ENCODE measurements around the gene PHKB. TPM values are rescaled to one million over a fixed set of nuclear protein-coding genes. Genes with fewer than 3 reads are reported as not detected.

Gene PHKB
- polyA plus RNA-seq, 1 donor (not counting 4 experiments of a cell fraction or from before 2014, with no cell fraction given), result 71.7 TPM

- H3K36me3 ChIP-seq (ENCODE audit: control insufficient read depth in 2 of 2, extremely low read depth in 1 of 2, insufficient read depth in 2 of 2, low read length in 2 of 2), result no peaks in the 10 kb centered on the region
- H3K4me3 ChIP-seq (ENCODE audit: control insufficient read depth in 2 of 3, extremely low read depth in 1 of 3, insufficient read depth in 2 of 3, low read depth in 1 of 3, low read length in 3 of 3), result no peak overlapping the region
- no peak for DNase-seq (ENCODE audit: low read depth, low spot score)
- no peak for FAIRE-seq
- dilution Hi-C loops (cut with MboI; ENCODE audit: extremely low pct_ligation_motif_present, low sequenced_read_pairs), result no loop called here
- H4K20me1 ChIP-seq (ENCODE audit: control insufficient read depth, extremely low read depth, insufficient read depth, low read length), result no peaks in the 10 kb centered on the region
- H2AFZ ChIP-seq (ENCODE audit: control insufficient read depth, low read length), result no peak overlapping the region
- TF ChIP-seq EZH2 (IDR thresholded peaks at IDR 0.05; ENCODE audit: low read length), result no peak
- TF ChIP-seq, protein P1, sequence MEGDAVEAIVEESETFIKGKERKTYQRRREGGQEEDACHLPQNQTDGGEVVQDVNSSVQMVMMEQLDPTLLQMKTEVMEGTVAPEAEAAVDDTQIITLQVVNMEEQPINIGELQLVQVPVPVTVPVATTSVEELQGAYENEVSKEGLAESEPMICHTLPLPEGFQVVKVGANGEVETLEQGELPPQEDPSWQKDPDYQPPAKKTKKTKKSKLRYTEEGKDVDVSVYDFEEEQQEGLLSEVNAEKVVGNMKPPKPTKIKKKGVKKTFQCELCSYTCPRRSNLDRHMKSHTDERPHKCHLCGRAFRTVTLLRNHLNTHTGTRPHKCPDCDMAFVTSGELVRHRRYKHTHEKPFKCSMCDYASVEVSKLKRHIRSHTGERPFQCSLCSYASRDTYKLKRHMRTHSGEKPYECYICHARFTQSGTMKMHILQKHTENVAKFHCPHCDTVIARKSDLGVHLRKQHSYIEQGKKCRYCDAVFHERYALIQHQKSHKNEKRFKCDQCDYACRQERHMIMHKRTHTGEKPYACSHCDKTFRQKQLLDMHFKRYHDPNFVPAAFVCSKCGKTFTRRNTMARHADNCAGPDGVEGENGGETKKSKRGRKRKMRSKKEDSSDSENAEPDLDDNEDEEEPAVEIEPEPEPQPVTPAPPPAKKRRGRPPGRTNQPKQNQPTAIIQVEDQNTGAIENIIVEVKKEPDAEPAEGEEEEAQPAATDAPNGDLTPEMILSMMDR (optimal IDR thresholded peaks at IDR 0.05 in 1 of 3, IDR thresholded peaks at IDR 0.05 in 1 of 3, conservative IDR thresholded peaks at IDR 0.05 in 1 of 3; ENCODE audit: extremely low read depth in 1 of 3, insufficient read depth in 2 of 3, low read length in 3 of 3), result no peak
- no peaks in the 10 kb centered on the region for H3K9me1 ChIP-seq (ENCODE audit: control insufficient read depth, extremely low read depth, insufficient read depth, low read length)
- peaks cover 13% of the 10 kb centered on the region for H3K4me1 ChIP-seq (ENCODE audit: control insufficient read depth, extremely low read depth, insufficient read depth, low read length)
- H3K27me3 ChIP-seq (ENCODE audit: control insufficient read depth, extremely low read depth, insufficient read depth, low read length), result no peaks in the 10 kb centered on the region
- no peaks in the 10 kb centered on the region for H3K9me3 ChIP-seq (ENCODE audit: control insufficient read depth, low read depth, low read length)
- no peak overlapping the region for H3K4me2 ChIP-seq (ENCODE audit: control insufficient read depth, extremely low read depth, insufficient read depth, low read depth, low read length)
- H3K9ac ChIP-seq (ENCODE audit: control insufficient read depth, extremely low read depth, insufficient read depth, low read length), result no peak overlapping the region
- H3K79me2 ChIP-seq (ENCODE audit: control insufficient read depth, insufficient read depth, low read length), result peaks cover 24% of the 10 kb centered on the region
- peak overlapping the region; percentile 53 for H3K27ac ChIP-seq (ENCODE audit: control insufficient read depth, insufficient read depth, low read length)
Measured at GRCh38 chr16:47476654-47477345, 15.7 kb downstream of the PHKB start.

DNA sequence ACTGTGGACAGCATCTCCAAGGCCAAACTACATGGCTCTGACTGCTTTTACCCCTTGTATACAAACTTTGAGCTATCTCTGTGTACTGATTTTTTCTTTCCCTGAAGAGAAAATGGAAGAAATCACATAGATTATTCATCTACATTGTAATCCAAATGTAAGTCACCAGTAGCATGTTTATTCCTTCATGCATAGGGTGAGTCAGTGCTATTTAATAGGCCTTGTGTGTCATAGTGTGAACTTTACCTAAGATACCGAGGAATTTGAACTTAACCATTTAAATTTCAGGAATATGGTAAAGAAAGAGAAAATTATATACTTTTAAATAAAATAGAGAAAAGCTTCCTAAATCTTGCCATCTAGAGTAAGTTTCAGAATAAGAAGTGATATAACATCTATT, 16.5 kb downstream of the PHKB start:
- Histone ChIP-seq H3K4me1 (ENCODE audit: control insufficient read depth, extremely low read depth, insufficient read depth, low read length) (peaks cover 13% of the 10 kb centered on the region), H3K9ac (ENCODE audit: control insufficient read depth, extremely low read depth, insufficient read depth, low read length) (no peak overlapping the region), H3K4me2 (ENCODE audit: control insufficient read depth, extremely low read depth, insufficient read depth, low read depth, low read length) (no peak overlapping the region), H3K27me3 (ENCODE audit: control insufficient read depth, extremely low read depth, insufficient read depth, low read length) (no peaks in the 10 kb centered on the region), H3K79me2 (ENCODE audit: control insufficient read depth, insufficient read depth, low read length) (peaks cover 18% of the 10 kb centered on the region), H3K9me1 (ENCODE audit: control insufficient read depth, extremely low read depth, insufficient read depth, low read length) (no peaks in the 10 kb centered on the region), H3K9me3 (ENCODE audit: control insufficient read depth, low read depth, low read length) (no peaks in the 10 kb centered on the region), H3K27ac (ENCODE audit: control insufficient read depth, insufficient read depth, low read length) (peak overlapping the region; percentile 53), H2AFZ (ENCODE audit: control insufficient read depth, low read length) (no peak overlapping the region), H3K4me3 (ENCODE audit: control insufficient read depth in 2 of 3, extremely low read depth in 1 of 3, insufficient read depth in 2 of 3, low read depth in 1 of 3, low read length in 3 of 3) (no peak overlapping the region), H3K36me3 (ENCODE audit: control insufficient read depth in 2 of 2, extremely low read depth in 1 of 2, insufficient read depth in 2 of 2, low read length in 2 of 2) (no peaks in the 10 kb centered on the region), H4K20me1 (ENCODE audit: control insufficient read depth, extremely low read depth, insufficient read depth, low read length) (no peaks in the 10 kb centered on the region)
- TF ChIP-seq EZH2 (IDR thresholded peaks at IDR 0.05; ENCODE audit: low read length), result no peak
- TF ChIP-seq, protein P1 (optimal IDR thresholded peaks at IDR 0.05 in 1 of 3, IDR thresholded peaks at IDR 0.05 in 1 of 3, conservative IDR thresholded peaks at IDR 0.05 in 1 of 3; ENCODE audit: extremely low read depth in 1 of 3, insufficient read depth in 2 of 3, low read length in 3 of 3), result no peak
- DNase-seq (ENCODE audit: low read depth, low spot score), result no peak
- FAIRE-seq, result no peak
- dilution Hi-C loops (cut with MboI; ENCODE audit: extremely low pct_ligation_motif_present, low sequenced_read_pairs), result no loop called here
